Karpas-422 (cell line): Measurements from ENCODE around the gene UGP2. TPM values are rescaled to one million over a fixed set of nuclear protein-coding genes. Genes with fewer than 3 reads are reported as not detected.

Experiments used
- DNase-seq: peaks from one replicate; pipeline ENCODE4 v3.0.0-alpha.2; 2015
- H2AFZ ChIP-seq: fragments of 200-600 bp; sonication (generic); 2 replicates; pipeline ENCODE4 v1.6.1; 2014; ENCODE audit warnings: antibody characterized with exemption, low read length, mixed read lengths
- H3K27ac ChIP-seq: fragments of 200-600 bp; sonication (generic); 2 replicates; pipeline ENCODE4 v1.5.1; 2014; ENCODE audit warnings: mild to moderate bottlenecking, low read length, moderate library complexity
- H3K27me3 ChIP-seq: fragments of 200-600 bp; sonication (generic); 2 replicates; pipeline ENCODE4 v1.6.1; 2014; ENCODE audit warnings: low read length, mixed read lengths
- H3K36me3 ChIP-seq: fragments of 200-600 bp; sonication (generic); 2 replicates; pipeline ENCODE4 v1.6.1; 2014; ENCODE audit warnings: low read length, mixed read lengths; ENCODE audit not compliant: insufficient read depth
- H3K4me1 ChIP-seq: fragments of 200-600 bp; sonication (generic); 2 replicates; pipeline ENCODE4 v1.6.1; 2014; ENCODE audit warnings: mild to moderate bottlenecking, low read length, mixed read lengths
- H3K4me2 ChIP-seq: fragments of 200-600 bp; sonication (generic); 2 replicates; pipeline ENCODE4 v1.6.1; 2014; ENCODE audit warnings: low read length, low read depth, mild to moderate bottlenecking; ENCODE audit not compliant: poor library complexity, severe bottlenecking
- H3K4me3 ChIP-seq: fragments of 200-600 bp; sonication (generic); 2 replicates; pipeline ENCODE4 v1.5.1; 2014; ENCODE audit warnings: mild to moderate bottlenecking, antibody characterized with exemption, low read length, mixed read lengths
- H3K79me2 ChIP-seq: fragments of 200-600 bp; sonication (generic); 2 replicates; pipeline ENCODE4 v1.6.1; 2014; ENCODE audit warnings: mild to moderate bottlenecking, low read length, mixed read lengths
- H3K9ac ChIP-seq: fragments of 200-600 bp; sonication (generic); 2 replicates; pipeline ENCODE4 v1.6.0; 2014; ENCODE audit warnings: low read length
- H3K9me2 ChIP-seq: fragments of 200-600 bp; sonication (generic), shearing (Covaris generic); replicated peaks from 2 replicates; pipeline ENCODE4 v1.6.0; 2014; ENCODE audit warnings: mild to moderate bottlenecking, low read length, moderate library complexity; ENCODE audit not compliant: insufficient read depth
- H3K9me3 ChIP-seq: fragments of 300-700, 200-600 bp; sonication (generic); 2 replicates; pipeline ENCODE4 v1.6.1; 2014; ENCODE audit warnings: low read length, mixed read lengths
- H4K20me1 ChIP-seq: fragments of 200-600 bp; sonication (generic); 2 replicates; pipeline ENCODE4 v1.6.1; 2014; ENCODE audit warnings: mild to moderate bottlenecking, antibody characterized with exemption, low read length, low read depth; ENCODE audit not compliant: insufficient read depth
- total RNA-seq: library from RNA; depleted of rRNA; stranded (reverse); fragments of >200 nt; shearing (Covaris generic); gene quantifications from 2 replicates; pipeline ENCODE4 v1.2.3, GENCODE V29; 2014; ENCODE audit warnings: low replicate concordance

The UGP2 gene
- total RNA-seq, 1 experiment from 2014 or later = 101 TPM

DNA sequence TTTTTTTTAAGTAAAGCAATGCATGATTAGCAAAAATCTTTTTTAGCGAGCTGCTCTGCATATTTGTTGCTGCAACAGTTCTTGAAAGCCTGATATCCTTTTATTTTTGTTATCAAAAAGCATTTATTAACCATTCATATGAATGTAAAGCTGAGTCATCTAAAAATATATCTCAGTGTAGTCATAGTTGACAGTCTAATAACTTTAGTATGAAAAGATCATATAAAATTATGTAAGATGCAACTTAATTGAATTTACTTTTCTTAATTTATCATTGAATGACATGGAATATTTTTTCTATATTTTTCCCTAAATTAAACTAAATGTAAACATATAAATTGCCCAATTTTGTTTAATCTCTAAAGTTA is 8.5 kb downstream of the UGP2 start:
- H3K36me3 ChIP-seq = peaks cover 21% of the 10 kb centered on the region
- H3K9ac ChIP-seq = no peak overlapping the region
- H3K79me2 ChIP-seq = peaks cover 100% of the 10 kb centered on the region
- no peak overlapping the region for H2AFZ ChIP-seq
- DNase-seq = no peak
- H3K4me3 ChIP-seq = no peak overlapping the region
- H3K27me3 ChIP-seq = no peaks in the 10 kb centered on the region
- H3K27ac ChIP-seq = no peak overlapping the region
- no peak overlapping the region for H3K4me2 ChIP-seq
- H3K9me2 ChIP-seq = no peaks in the 10 kb centered on the region
- H3K9me3 ChIP-seq = no peaks in the 10 kb centered on the region
- H3K4me1 ChIP-seq = peaks cover 67% of the 10 kb centered on the region
- no peaks in the 10 kb centered on the region for H4K20me1 ChIP-seq

DNA sequence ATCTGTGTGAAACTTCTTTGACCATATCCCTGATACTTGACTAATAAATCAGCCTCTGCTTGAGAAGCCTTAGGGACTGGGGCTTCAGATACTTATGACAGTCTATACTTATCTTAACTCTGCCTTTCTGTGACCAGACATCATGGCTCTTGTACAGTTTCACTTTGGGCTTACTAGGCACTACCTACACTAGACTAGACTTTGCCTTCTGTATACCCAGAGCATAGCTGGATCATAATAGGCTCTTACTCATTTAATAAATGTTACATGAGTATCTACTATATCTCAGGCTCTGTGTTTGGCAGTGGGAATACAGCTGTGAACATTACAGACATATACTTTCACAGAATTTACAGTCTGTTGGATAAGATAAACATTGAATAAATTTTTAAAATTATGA is 9.0 kb downstream of the UGP2 start:
- Histone ChIP-seq H3K9me2 (no peaks in the 10 kb centered on the region), H3K36me3 (peaks cover 17% of the 10 kb centered on the region), H3K27me3 (no peaks in the 10 kb centered on the region), H3K4me3 (no peak overlapping the region), H2AFZ (no peak overlapping the region), H3K79me2 (peaks cover 100% of the 10 kb centered on the region), H3K9me3 (no peaks in the 10 kb centered on the region), H3K27ac (no peak overlapping the region), H3K4me2 (no peak overlapping the region), H4K20me1 (no peaks in the 10 kb centered on the region), H3K9ac (no peak overlapping the region), H3K4me1 (peaks cover 62% of the 10 kb centered on the region)
- no peak for DNase-seq

DNA sequence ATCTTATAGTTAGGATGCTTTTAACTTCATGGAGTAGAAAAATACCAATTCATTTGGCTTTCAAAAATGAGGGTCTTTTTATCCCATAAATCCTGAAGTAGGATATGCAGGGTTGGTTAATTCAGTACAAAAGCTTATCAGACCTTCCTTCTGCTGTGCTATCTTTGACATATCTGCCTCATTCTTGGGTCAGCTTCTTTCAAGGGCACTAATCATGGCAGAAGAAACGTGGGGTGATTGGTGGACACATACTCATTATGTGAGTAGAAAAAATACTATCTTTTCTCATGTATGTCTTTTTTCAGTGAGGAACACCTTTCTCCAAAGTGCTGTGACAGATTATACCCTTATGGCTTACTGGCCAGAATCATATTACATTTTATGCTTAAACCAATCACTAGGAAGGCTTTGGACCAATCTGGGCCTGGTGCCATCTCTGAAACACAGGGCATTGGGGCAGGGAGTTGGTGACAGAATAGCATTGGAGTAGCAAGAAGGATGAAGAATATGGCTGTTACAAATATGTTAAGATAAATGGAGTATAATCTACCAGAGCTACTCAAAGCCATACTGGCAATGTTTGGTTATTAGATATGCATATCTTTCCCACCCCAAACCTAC is 10.1 kb downstream of the UGP2 start:
- no peaks in the 10 kb centered on the region for H4K20me1 ChIP-seq
- H3K4me1 ChIP-seq = peaks cover 51% of the 10 kb centered on the region
- no peaks in the 10 kb centered on the region for H3K9me2 ChIP-seq

DNA sequence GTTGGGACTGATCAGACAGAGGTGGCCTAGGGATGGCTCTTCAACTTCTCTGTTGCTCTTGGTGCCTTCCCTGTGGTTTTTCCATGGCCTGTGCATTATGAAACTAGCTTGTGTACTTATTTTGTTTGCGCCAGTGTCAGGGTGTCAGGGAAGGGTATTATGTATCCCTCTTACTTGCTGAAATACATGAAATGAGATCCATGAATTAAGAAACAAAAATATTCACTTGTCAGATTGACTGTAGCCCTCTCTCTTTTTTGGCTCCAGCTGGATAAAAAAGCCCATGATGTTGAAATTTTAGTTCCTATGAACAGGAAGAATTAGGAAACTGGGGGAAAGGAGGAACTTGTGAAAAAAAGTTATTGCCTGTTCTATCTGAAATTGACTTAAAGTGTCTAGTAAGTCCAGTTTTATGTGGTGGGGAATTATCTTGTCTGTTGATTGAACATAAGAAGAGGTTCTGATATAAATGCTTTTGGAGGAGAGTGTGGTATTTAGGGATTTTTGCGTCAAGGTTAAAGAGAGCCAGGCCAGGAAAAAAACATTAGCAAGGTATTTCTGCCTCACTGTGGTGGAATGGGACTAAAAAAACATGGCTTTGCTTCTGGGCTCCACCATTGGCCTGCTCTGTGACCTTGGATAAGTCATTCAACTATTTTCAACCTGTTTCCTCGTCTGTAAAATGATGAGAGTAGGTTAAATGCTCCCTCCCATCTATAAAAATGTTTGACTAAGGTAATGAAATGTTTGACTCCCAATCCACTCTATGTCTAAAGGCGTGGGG is 12.0 kb downstream of the UGP2 start:
- H3K4me3 ChIP-seq = no peak overlapping the region
- DNase-seq = no peak
- peak overlapping the region; percentile 0 for H3K4me2 ChIP-seq
- H3K79me2 ChIP-seq = peaks cover 90% of the 10 kb centered on the region
- no peaks in the 10 kb centered on the region for H4K20me1 ChIP-seq
- no peaks in the 10 kb centered on the region for H3K27me3 ChIP-seq
- no peak overlapping the region for H3K9ac ChIP-seq
- no peaks in the 10 kb centered on the region for H3K9me2 ChIP-seq
- peaks cover 18% of the 10 kb centered on the region for H3K36me3 ChIP-seq
- H3K27ac ChIP-seq = 0 out of 2 replicates have a peak overlapping the region, but pooled peaks have one; percentile 5
- H2AFZ ChIP-seq = no peak overlapping the region
- peaks cover 46% of the 10 kb centered on the region for H3K4me1 ChIP-seq
- no peaks in the 10 kb centered on the region for H3K9me3 ChIP-seq

More for the DNA sequence above, 10.1 kb downstream of the UGP2 start:
- peaks cover 100% of the 10 kb centered on the region for H3K79me2 ChIP-seq
- no peak overlapping the region for H3K9ac ChIP-seq
- no peak overlapping the region for H3K4me2 ChIP-seq
- no peak overlapping the region for H2AFZ ChIP-seq
- H3K27ac ChIP-seq = no peak overlapping the region
- H3K36me3 ChIP-seq = peaks cover 12% of the 10 kb centered on the region
- DNase-seq = no peak
- no peaks in the 10 kb centered on the region for H3K9me3 ChIP-seq
- H3K27me3 ChIP-seq = no peaks in the 10 kb centered on the region
- no peak overlapping the region for H3K4me3 ChIP-seq

DNA sequence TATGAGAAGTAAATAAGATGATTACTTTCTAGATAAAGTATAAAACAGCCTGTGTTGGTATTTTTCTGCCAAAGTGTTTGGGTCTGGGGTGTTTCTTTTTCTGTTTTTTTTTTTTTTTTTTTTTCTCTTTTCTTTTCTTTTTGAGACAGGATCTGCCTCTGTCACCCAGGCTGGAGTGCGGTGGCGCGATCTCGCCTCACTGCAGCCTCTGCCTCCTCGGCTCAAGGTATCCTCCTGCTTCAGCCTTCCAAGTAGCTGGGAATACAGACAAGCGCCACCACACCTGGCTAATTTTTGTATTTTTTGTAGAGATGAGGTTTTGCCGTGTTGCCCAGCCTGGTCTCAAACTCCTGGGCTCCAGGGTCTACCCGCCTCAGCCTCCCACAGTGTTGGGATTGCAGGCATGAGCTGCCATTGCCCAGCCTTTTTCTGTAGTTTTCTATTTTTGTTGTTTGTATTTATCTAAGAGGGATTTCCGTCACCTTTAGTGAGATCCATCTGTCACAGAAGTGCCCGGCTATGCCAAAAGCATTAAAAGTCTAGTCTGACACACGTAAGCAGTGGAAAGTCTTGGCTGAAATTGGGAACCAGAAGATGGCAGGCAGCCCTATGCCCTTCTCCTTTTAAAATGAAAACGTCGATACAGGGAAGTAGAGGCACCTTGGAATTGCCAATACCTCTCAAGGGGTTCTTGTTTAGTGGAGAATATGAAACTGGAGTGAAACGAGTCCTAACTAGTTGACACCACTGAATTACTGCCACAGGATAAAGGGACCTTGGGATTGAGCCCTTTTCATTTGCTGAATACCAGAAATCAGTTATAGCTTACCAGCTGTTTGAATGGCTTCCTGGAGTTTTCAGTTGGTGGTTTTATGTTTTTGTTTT is 14.0 kb downstream of the UGP2 start:
- H3K4me1 ChIP-seq = peaks cover 28% of the 10 kb centered on the region
- H3K4me3 ChIP-seq = no peak overlapping the region
- no peak overlapping the region for H3K9ac ChIP-seq
- no peak for DNase-seq
- no peaks in the 10 kb centered on the region for H3K9me2 ChIP-seq
- no peak overlapping the region for H3K4me2 ChIP-seq
- no peak overlapping the region for H2AFZ ChIP-seq
- H3K9me3 ChIP-seq = no peaks in the 10 kb centered on the region
- peaks cover 75% of the 10 kb centered on the region for H3K79me2 ChIP-seq
- H3K36me3 ChIP-seq = peaks cover 26% of the 10 kb centered on the region
- H3K27ac ChIP-seq = no peak overlapping the region
- H3K27me3 ChIP-seq = no peaks in the 10 kb centered on the region
- H4K20me1 ChIP-seq = no peaks in the 10 kb centered on the region

DNA sequence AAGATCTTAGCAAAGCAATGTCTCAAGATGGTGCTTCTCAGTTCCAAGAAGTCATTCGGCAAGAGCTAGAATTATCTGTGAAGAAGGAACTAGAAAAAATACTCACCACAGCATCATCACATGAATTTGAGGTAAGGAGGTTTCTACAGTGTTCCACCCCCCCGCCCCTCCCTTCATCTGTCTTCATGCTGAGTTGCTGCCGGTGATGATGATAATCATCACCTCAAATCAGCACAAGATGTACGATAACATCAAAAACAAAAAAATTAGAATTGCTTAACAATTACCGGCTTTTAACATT is 14.6 kb downstream of the UGP2 start:
- Histone ChIP-seq H3K9me2 (no peaks in the 10 kb centered on the region), H3K9me3 (no peaks in the 10 kb centered on the region), H4K20me1 (no peaks in the 10 kb centered on the region), H2AFZ (no peak overlapping the region), H3K79me2 (peaks cover 69% of the 10 kb centered on the region), H3K27ac (no peak overlapping the region), H3K4me2 (no peak overlapping the region), H3K4me3 (no peak overlapping the region), H3K9ac (no peak overlapping the region), H3K36me3 (peaks cover 26% of the 10 kb centered on the region), H3K4me1 (peaks cover 26% of the 10 kb centered on the region), H3K27me3 (no peaks in the 10 kb centered on the region)
- DNase-seq = no peak

DNA sequence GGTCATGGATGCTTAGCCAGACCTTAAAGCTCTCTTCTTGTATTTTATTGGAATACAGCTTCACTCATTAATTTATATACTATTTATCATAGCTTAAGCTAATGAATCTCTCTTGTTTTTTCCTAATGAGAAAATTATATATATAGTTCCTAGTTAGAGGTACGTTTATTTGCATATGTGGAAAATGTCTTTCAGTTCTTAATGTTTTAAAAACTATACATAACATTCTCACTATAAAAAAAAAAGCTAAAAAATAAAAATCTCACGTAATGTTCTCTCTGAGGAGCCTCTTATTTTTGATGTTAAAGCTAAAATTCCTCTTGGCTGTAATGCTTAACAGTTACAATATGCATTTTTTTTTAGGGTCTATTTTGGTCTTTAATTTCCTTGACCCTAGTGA is 16.6 kb downstream of the UGP2 start:
- H3K4me3 ChIP-seq = no peak overlapping the region
- no peak overlapping the region for H3K9ac ChIP-seq
- peaks cover 46% of the 10 kb centered on the region for H3K36me3 ChIP-seq
- DNase-seq = no peak
- no peaks in the 10 kb centered on the region for H3K9me3 ChIP-seq
- H3K27ac ChIP-seq = no peak overlapping the region
- H3K4me1 ChIP-seq = peaks cover 30% of the 10 kb centered on the region
- peaks cover 67% of the 10 kb centered on the region for H3K79me2 ChIP-seq
- no peaks in the 10 kb centered on the region for H4K20me1 ChIP-seq
- no peaks in the 10 kb centered on the region for H3K27me3 ChIP-seq
- H3K4me2 ChIP-seq = no peak overlapping the region
- H3K9me2 ChIP-seq = no peaks in the 10 kb centered on the region
- H2AFZ ChIP-seq = no peak overlapping the region

DNA sequence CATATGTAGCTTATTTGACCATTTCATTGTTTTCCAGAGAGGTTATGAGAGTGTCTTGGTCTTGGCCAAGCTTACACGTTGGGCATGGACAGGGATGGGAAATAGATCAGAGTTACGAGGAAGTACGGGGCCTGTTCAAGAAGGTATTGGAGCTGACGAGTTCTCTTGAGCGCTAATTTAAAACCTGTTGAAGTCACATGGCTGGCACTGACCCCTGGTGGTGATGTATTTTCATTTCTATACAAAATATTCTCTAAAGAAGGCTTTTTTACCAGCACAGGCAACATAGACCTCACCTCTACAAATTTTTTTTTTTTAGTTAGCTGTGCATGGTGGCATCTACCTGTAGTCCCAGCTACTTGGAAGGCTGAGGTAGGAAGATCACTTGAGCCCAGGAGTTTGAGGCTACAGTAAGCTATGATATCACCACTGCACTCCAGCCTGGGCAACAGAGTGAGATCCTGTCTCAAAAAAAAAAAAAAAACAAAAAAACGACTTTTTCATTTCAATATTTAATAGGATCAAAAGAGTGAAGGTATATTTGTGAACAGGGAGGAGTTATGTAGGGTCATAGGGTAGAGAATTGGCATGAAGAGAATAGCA is 19.6 kb downstream of the UGP2 start:
- Histone ChIP-seq H2AFZ (no peak overlapping the region), H4K20me1 (no peaks in the 10 kb centered on the region), H3K4me1 (peaks cover 25% of the 10 kb centered on the region), H3K4me2 (no peak overlapping the region), H3K79me2 (peaks cover 67% of the 10 kb centered on the region), H3K27ac (no peak overlapping the region), H3K9ac (no peak overlapping the region), H3K27me3 (no peaks in the 10 kb centered on the region), H3K4me3 (no peak overlapping the region), H3K36me3 (peaks cover 68% of the 10 kb centered on the region), H3K9me2 (no peaks in the 10 kb centered on the region), H3K9me3 (no peaks in the 10 kb centered on the region)
- peak; percentile 93 for DNase-seq
